HEK293T (cell line): ENCODE measurements around the gene TNXB.
"Not testable (repeated sequence)": the region's sequence is repeated elsewhere in the genome, so short reads cannot be mapped to it uniquely, and the experiment has no call there.

Experiments
- FOXM1 ChIP-seq: fragments of 450-650 bp; IDR thresholded peaks from 2 replicates; pipeline ENCODE4 v1.6.1; 2017; ENCODE audit warnings: mild to moderate bottlenecking, borderline replicate concordance
- SUZ12 ChIP-seq: fragments of 450-650 bp; IDR thresholded peaks from 2 replicates; pipeline ENCODE4 v1.6.1; 2016; ENCODE audit warnings: mild to moderate bottlenecking

GRCh38 chr6:32038878-32039277, 70.3 kb downstream of the TNXB start:
- TF ChIP-seq SUZ12, FOXM1: not testable (repeated sequence)
